ENCODE results near the gene IL4R. TPM values are rescaled to one million over a fixed set of nuclear protein-coding genes. Genes with fewer than 3 reads are reported as not detected.
"Not testable (repeated sequence)": the region's sequence is repeated elsewhere in the genome, so short reads cannot be mapped to it uniquely, and the experiment has no call there.

IL4R gene
- total RNA-seq, 2 donors from 2014 or later: 313 to 348 TPM

DNA sequence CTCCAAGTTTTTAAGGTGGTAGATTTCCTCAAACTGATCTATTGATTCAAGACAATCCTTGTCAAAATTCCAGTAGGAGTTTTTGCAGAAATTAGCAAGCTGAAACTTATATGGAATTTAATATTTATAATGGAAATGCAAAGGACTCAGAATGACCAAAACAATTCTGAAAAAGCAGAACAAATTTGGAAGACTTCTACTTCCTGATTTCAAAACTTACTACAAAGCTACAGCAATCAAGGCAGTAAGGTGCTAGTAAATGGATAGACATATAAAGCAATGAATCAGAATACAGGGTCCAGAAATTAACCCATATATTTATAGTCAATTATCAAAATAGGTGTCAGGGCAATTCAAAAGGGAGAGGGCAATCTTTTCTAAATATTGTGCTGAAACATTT lies 76.4 kb downstream of the IL4R start:
- H3K36me3 Mint-ChIP-seq (ENCODE audit: insufficient read depth in 2 of 2): peaks cover 38 to 44% of the 10 kb centered on the region in 2 donors
- DNase-seq (no peak), ATAC-seq (replicated peaks in 1 of 2) (no peak)
- no peaks in the 10 kb centered on the region for H3K27me3 Mint-ChIP-seq (ENCODE audit: low read depth)
- peaks cover 13 to 30% of the 10 kb centered on the region in 2 donors for H3K9me3 Mint-ChIP-seq
- no peak overlapping the region for H3K4me3 Mint-ChIP-seq
- peaks cover 38% of the 10 kb centered on the region for H3K4me1 Mint-ChIP-seq (ENCODE audit: low read depth)
- H3K27ac Mint-ChIP-seq: no peak overlapping the region

GRCh38 chr16:27392671-27393070 lies 78.9 kb downstream of the IL4R start:
- H3K27ac Mint-ChIP-seq: peak overlapping the region; percentile 31
- no peak overlapping the region for H3K4me3 Mint-ChIP-seq
- peaks cover 18 to 33% of the 10 kb centered on the region in 2 donors for H3K9me3 Mint-ChIP-seq
- DNase-seq (no peak), ATAC-seq (replicated peaks in 1 of 2) (no peak)
- H3K27me3 Mint-ChIP-seq (ENCODE audit: low read depth): no peaks in the 10 kb centered on the region
- peaks cover 24% of the 10 kb centered on the region for H3K4me1 Mint-ChIP-seq (ENCODE audit: low read depth)
- H3K36me3 Mint-ChIP-seq (ENCODE audit: insufficient read depth in 2 of 2): peaks cover 41 to 42% of the 10 kb centered on the region in 2 donors

- peaks cover 16 to 27% of the 10 kb centered on the region in 2 donors for H3K9me3 Mint-ChIP-seq
These were observed 80.7 kb downstream of the IL4R start for GRCh38 chr16:27394516-27394915.

GRCh38 chr16:27398341-27398893 lies 84.6 kb downstream of the IL4R start:
- peaks cover 26 to 32% of the 10 kb centered on the region in 2 donors for H3K36me3 Mint-ChIP-seq (ENCODE audit: insufficient read depth in 2 of 2)
- DNase-seq; H3K27ac Mint-ChIP-seq; ATAC-seq (replicated peaks in 1 of 2); H3K4me3 Mint-ChIP-seq; H3K27me3 Mint-ChIP-seq (ENCODE audit: low read depth): not testable (repeated sequence)
- H3K4me1 Mint-ChIP-seq (ENCODE audit: low read depth): peaks cover 33% of the 10 kb centered on the region
- peaks cover 12 to 13% of the 10 kb centered on the region in 2 donors for H3K9me3 Mint-ChIP-seq

More at GRCh38 chr16:27394516-27394915, 80.7 kb downstream of the IL4R start:
- peaks cover 12% of the 10 kb centered on the region for H3K4me1 Mint-ChIP-seq (ENCODE audit: low read depth)
- DNase-seq (no peak), ATAC-seq (replicated peaks in 1 of 2) (no peak)
- no peaks in the 10 kb centered on the region for H3K27me3 Mint-ChIP-seq (ENCODE audit: low read depth)
- H3K36me3 Mint-ChIP-seq (ENCODE audit: insufficient read depth in 2 of 2): peaks cover 35% of the 10 kb centered on the region in 2 donors
- no peak overlapping the region for H3K4me3 Mint-ChIP-seq
- peak overlapping the region; percentile 54 for H3K27ac Mint-ChIP-seq

DNA sequence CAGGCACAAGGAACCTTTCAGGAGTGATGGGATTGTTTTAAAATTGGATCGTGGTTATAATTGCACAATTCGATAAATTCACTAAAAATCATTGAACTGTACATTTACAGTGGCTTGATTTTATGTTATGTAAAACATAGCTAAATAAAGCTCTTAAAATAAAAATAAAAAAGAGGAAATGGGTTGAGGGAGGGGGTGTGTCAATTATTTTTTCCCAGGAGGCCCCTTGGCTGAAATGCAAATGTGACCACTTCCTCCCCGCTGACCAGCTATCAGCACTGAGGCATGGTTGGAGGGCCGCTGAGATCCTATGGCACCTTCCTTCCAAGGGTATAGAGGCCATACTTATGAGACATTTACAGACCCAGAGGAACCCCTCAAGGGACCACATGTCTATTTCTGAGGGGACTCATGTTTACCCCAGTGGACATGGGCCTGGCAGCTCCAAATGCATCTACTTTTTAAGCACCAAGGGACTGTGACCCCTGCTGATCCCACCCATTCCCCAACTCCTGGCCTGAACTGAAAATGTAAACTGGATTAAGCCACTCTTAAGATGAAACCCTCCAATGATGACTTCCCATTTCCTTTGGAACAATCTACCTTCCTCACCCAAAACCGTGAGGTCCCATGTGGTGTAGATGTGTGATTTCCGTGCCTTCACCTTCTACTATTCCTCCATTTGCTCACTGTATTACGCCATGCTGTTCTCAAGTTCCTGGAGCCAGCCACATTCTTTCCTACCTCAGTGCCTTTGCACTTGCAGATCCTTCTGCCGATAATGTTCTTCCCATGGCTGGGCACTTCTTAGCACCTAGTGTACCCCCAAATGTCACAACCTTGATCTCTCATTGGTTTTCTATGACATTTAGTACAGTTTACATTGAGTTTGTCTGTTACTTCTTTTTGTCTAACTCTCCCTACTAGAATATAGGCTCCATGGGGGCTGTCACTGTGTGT lies 85.4 kb downstream of the IL4R start:
- Mint-ChIP-seq H3K36me3 (ENCODE audit: insufficient read depth in 2 of 2) (peaks cover 22 to 36% of the 10 kb centered on the region in 2 donors), H3K4me3 (no peak overlapping the region), H3K27me3 (ENCODE audit: low read depth) (no peaks in the 10 kb centered on the region), H3K9me3 (peaks cover 10 to 12% of the 10 kb centered on the region in 2 donors), H3K4me1 (ENCODE audit: low read depth) (peaks cover 30% of the 10 kb centered on the region), H3K27ac (no peak overlapping the region)
- no peak for DNase-seq
- ATAC-seq (replicated peaks in 1 of 2): no peak

- Mint-ChIP-seq H3K4me1 (ENCODE audit: low read depth) (peaks cover 30% of the 10 kb centered on the region), H3K36me3 (ENCODE audit: insufficient read depth in 2 of 2) (peaks cover 18 to 33% of the 10 kb centered on the region in 2 donors), H3K27me3 (ENCODE audit: low read depth) (no peaks in the 10 kb centered on the region), H3K27ac (no peak overlapping the region), H3K4me3 (no peak overlapping the region), H3K9me3 (peaks cover 4 to 6% of the 10 kb centered on the region in 2 donors)
- DNase-seq (no peak), ATAC-seq (replicated peaks in 1 of 2) (no peak)
These were observed 86.2 kb downstream of the IL4R start for GRCh38 chr16:27399969-27400368.

DNA sequence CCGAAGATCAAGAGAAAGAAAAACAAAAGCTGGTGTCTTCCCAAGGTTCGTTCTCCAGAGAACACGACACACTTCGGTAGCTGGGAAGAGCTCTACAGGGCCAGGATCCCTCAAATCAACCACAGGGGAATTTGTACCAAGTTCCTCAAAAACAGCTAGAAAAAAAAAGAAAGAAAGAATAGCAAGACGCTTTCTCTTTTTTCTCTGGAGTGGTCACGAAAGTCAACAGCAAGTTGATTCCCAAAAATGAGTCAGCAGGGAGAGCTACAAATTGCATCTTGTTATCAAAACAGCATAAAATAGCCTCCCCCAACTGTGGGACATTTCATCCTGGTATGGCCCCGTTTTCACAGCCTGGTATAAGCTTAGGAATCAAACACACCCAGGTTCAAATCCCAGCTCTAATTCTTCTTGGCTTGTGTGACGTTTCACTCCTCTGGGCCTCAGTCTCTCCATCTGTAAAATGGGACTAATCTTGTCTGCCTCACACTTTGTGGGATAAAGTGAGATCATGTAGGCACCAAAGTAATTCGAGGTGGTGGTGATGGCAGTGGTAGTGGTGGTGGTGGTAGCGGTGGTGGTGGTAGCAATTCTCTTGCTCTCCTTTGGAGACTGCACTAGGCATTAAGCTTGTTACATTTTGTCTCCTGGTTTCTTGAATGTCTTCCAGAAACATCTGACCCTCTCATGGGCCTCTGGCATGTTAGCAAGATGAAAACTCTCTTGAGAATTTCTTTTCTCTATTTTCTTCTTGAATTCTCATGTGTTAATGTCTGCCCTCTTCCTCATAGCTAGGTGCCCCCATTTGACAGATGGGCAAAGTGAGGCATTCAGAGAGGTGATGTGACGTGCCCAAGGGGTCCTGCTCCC lies 87.2 kb downstream of the IL4R start:
- DNase-seq: no peak
- no peak for ATAC-seq (replicated peaks in 1 of 2)
- no peak overlapping the region for H3K27ac Mint-ChIP-seq
- peaks cover 34% of the 10 kb centered on the region for H3K4me1 Mint-ChIP-seq (ENCODE audit: low read depth)
- H3K27me3 Mint-ChIP-seq (ENCODE audit: low read depth): no peaks in the 10 kb centered on the region
- H3K36me3 Mint-ChIP-seq (ENCODE audit: insufficient read depth in 2 of 2): peaks cover 13 to 31% of the 10 kb centered on the region in 2 donors
- H3K4me3 Mint-ChIP-seq: peak overlapping the region; percentile 94 to 97
- peaks cover 0 to under 1% of the 10 kb centered on the region in 2 donors for H3K9me3 Mint-ChIP-seq

DNA sequence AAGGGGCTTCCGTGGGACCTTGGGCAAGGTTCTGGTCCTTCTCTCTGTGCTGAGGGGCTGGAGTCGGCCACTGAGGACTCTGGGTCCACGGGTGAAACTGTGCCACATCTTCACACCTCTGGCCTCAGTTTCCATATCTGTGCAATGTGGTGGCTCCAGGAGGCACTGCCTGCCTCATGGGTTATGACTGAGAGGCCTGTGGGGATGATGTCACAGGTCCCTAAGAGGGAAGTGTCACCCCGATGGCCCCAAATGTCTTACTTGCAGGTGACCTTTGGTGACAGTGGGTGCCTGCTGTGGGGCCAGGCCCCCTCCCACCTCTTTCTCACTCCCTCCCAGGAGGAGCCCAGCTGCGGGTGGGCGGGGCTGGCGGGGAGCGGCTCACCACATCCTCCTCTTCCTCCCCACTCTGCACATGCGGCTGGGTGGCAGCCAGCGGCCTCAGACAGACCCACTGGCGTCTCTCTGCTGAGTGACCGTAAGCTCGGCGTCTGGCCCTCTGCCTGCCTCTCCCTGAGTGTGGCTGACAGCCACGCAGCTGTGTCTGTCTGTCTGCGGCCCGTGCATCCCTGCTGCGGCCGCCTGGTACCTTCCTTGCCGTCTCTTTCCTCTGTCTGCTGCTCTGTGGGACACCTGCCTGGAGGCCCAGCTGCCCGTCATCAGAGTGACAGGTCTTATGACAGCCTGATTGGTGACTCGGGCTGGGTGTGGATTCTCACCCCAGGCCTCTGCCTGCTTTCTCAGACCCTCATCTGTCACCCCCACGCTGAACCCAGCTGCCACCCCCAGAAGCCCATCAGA lies 88.2 kb downstream of the IL4R start, which contains the start of gene IL21R:
IL21R (plus strand) TSS at position 407 of the 801 bp plus-strand sequence. CDS start 27,898 bp downstream, outside the sequence.
- Mint-ChIP-seq H3K36me3 (ENCODE audit: insufficient read depth in 2 of 2) (peaks cover 18 to 37% of the 10 kb centered on the region in 2 donors), H3K9me3 (no peaks in the 10 kb centered on the region), H3K27ac (peak within 1 kb of the TSS; percentile 71), H3K4me3 (peak within 1 kb of the TSS; percentile 94 to 97), H3K27me3 (ENCODE audit: low read depth) (no peaks in the 10 kb centered on the region), H3K4me1 (ENCODE audit: low read depth) (peaks cover 44% of the 10 kb centered on the region)
- peak; percentile 90 to 91 for DNase-seq
- ATAC-seq (replicated peaks in 1 of 2): peak; percentile 69 to 75

DNA sequence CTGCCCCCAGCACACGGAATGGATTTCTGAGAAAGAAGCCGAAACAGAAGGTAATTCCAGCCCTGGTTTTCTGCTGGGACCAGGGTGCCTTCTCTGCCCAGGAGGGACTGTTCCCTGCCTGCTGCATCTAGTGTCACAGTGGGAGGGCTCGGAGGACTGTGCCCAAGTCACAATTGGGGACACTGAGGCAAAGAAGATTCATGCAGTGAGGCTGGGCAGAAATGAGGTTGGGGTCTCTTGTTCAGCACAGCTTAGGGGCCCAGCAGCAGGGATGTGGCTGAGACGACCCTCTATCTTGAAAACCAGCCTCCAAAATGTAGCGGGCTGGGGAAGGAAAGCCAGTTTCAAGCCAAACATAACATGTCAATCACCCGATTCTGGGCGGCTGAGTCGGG lies 88.8 kb downstream of the IL4R start:
- DNase-seq: no peak
- H3K4me1 Mint-ChIP-seq (ENCODE audit: low read depth): peaks cover 50% of the 10 kb centered on the region
- no peaks in the 10 kb centered on the region for H3K9me3 Mint-ChIP-seq
- peaks cover 21 to 39% of the 10 kb centered on the region in 2 donors for H3K36me3 Mint-ChIP-seq (ENCODE audit: insufficient read depth in 2 of 2)
- H3K27ac Mint-ChIP-seq: peak overlapping the region; percentile 71
- no peaks in the 10 kb centered on the region for H3K27me3 Mint-ChIP-seq (ENCODE audit: low read depth)
- no peak for ATAC-seq (replicated peaks in 1 of 2)
- H3K4me3 Mint-ChIP-seq: peak overlapping the region; percentile 94 to 97

GRCh38 chr16:27402964-27403600 lies 89.3 kb downstream of the IL4R start:
- no peaks in the 10 kb centered on the region for H3K27me3 Mint-ChIP-seq (ENCODE audit: low read depth)
- peak overlapping the region; percentile 71 for H3K27ac Mint-ChIP-seq
- H3K4me1 Mint-ChIP-seq (ENCODE audit: low read depth): peaks cover 55% of the 10 kb centered on the region
- peak; percentile 62 to 64 for DNase-seq
- peak; percentile 1 to 6 for ATAC-seq (replicated peaks in 1 of 2)
- peaks cover 25 to 41% of the 10 kb centered on the region in 2 donors for H3K36me3 Mint-ChIP-seq (ENCODE audit: insufficient read depth in 2 of 2)
- H3K9me3 Mint-ChIP-seq: no peaks in the 10 kb centered on the region
- H3K4me3 Mint-ChIP-seq: peak overlapping the region; percentile 94 to 97

DNA sequence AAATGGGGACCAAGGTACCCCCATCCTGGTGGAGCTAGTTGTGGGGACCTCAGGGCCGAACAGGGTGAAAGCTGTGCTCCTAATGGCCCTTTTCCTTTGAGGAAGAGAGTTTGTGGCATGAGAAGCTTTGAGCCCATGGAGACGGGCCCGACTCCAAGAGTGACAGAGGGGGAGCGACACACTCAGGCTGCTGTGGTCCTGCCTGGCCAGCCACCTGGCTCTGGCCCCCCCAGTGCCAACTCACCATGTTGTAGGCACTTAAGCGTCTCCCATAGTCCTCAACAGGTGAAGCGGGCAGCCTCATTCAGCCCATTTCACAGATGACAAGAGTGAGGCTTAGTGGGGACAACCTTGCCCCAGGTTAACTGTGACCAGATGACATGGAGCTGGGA lies 89.8 kb downstream of the IL4R start:
- Mint-ChIP-seq H3K4me3 (peak overlapping the region; percentile 94 to 97), H3K36me3 (ENCODE audit: insufficient read depth in 2 of 2) (peaks cover 29 to 46% of the 10 kb centered on the region in 2 donors), H3K9me3 (no peaks in the 10 kb centered on the region), H3K4me1 (ENCODE audit: low read depth) (peaks cover 60% of the 10 kb centered on the region), H3K27me3 (ENCODE audit: low read depth) (no peaks in the 10 kb centered on the region), H3K27ac (peak overlapping the region; percentile 71)
- ATAC-seq (replicated peaks in 1 of 2) (no peak), DNase-seq (peak in 1 of 2 donors; percentile 26)
